HCT116 (cell line): ENCODE results near the gene RAI14. TPM values are rescaled to one million over a fixed set of nuclear protein-coding genes. Genes with fewer than 3 reads are reported as not detected.

ENCODE experiments used
- ATAC-seq: fragments of 200-7000 bp; cut with Tn5 transposase; 2 replicates; pipeline ENCODE4 v1.9.1; 2020; ENCODE audit warnings: mild to moderate bottlenecking, moderate library complexity
- BruUV-seq: library from RNA; stranded (reverse); fragments of 400-500 nt; replicated peaks from 2 replicates; lab custom pipeline; 2021; lab: Mats Ljungman, UMichigan
- CTCF ChIA-PET: fragments of 300-600 bp; sonication (Branson Sonifier 250); formaldehyde crosslinking; loops from one replicate; lab custom pipeline; 2021; ENCODE audit warnings: antibody characterized with exemption; lab: Charles Lee
- POLR2A ChIA-PET: fragments of 300-600, 350-600 bp; sonication (Branson Sonifier 250); formaldehyde crosslinking; loops from one replicate; lab custom pipeline; 2021; ENCODE audit warnings: antibody characterized with exemption; lab: Charles Lee
- RAD21 ChIA-PET, 2 experiments: fragments of 300-600 bp; sonication (Branson Sonifier 250); formaldehyde crosslinking; loops; one replicate each; lab custom pipeline; 2023; ENCODE audit warnings: low total read pairs in 2 of 2; ENCODE audit not compliant: uncharacterized antibody in 2 of 2, unreplicated experiment in 2 of 2, low non-redundant PET in 1 of 2; lab: Charles Lee
- DNase-seq: peaks from one replicate; pipeline ENCODE4 v3.0.0-alpha.2; 2010; ENCODE audit warnings: low read depth, low spot score
- H2AFZ ChIP-seq: fragments of 200-600 bp; shearing (Covaris generic), sonication (generic); 2 replicates; pipeline ENCODE4 v1.6.1; 2017; ENCODE audit warnings: low read depth, mixed run types, mixed read lengths, antibody characterized with exemption, low read length; ENCODE audit not compliant: poor library complexity, severe bottlenecking
- H3K27ac ChIP-seq: 2 replicates; pipeline ENCODE4 v1.5.1; 2012; ENCODE audit warnings: low read depth, low read length
- H3K27me3 ChIP-seq: fragments of 200-600 bp; sonication (generic); 2 replicates; pipeline ENCODE4 v1.6.1; 2016; ENCODE audit warnings: mixed run types, low read length, mixed read lengths; ENCODE audit not compliant: insufficient read depth
- H3K36me3 ChIP-seq, 2 experiments: fragments of 200-500 bp in 1 of 2; fragments of 200-600 bp in 1 of 2; sonication (Bioruptor generic) in 1 of 2; sonication (generic) in 1 of 2; 2 replicates each; pipeline versions ENCODE4 v1.5.1 to v1.6.1; 2014 to 2016; ENCODE audit warnings: low read length in 2 of 2, inconsistent platforms in 1 of 2, mixed read lengths in 1 of 2, mixed run types in 1 of 2; ENCODE audit not compliant: insufficient read depth in 2 of 2, control insufficient read depth in 1 of 2
- H3K4me1 ChIP-seq, 2 experiments: fragments of 200-600 bp in 1 of 2; sonication (generic) in 1 of 2; 2 replicates each; pipeline versions ENCODE4 v1.5.1 to v1.6.1; 2012 to 2017; ENCODE audit warnings: low read length in 2 of 2, inconsistent platforms in 1 of 2, mild to moderate bottlenecking in 1 of 2, mixed read lengths in 1 of 2, mixed run types in 1 of 2, moderate library complexity in 1 of 2; ENCODE audit not compliant: insufficient read depth in 2 of 2, control insufficient read depth in 1 of 2
- H3K4me2 ChIP-seq: fragments of 200-600 bp; sonication (generic); 2 replicates; pipeline ENCODE4 v1.6.1; 2017; ENCODE audit warnings: mixed run types, low read length, mixed read lengths
- H3K4me3 ChIP-seq, 2 experiments: fragments of 200-600 bp in 1 of 2; sonication (generic) in 1 of 2; replicated peaks in 1 of 2; 2 replicates each; pipeline ENCODE4 v1.5.1; 2011 to 2016; ENCODE audit warnings: low read length in 2 of 2, control low read depth in 1 of 2, low read depth in 1 of 2, mild to moderate bottlenecking in 1 of 2, mixed read lengths in 1 of 2, mixed run types in 1 of 2
- H3K79me2 ChIP-seq: fragments of 200-600 bp; sonication (generic); 2 replicates; pipeline ENCODE4 v1.6.1; 2017; ENCODE audit warnings: mild to moderate bottlenecking, mixed run types, low read length, moderate library complexity, mixed read lengths; ENCODE audit not compliant: insufficient read depth
- H3K9ac ChIP-seq: fragments of 200-600 bp; sonication (generic); 2 replicates; pipeline ENCODE4 v1.6.1; 2016; ENCODE audit warnings: low read length, mixed read lengths
- H3K9me2 ChIP-seq: fragments of 200-600 bp; sonication (generic), shearing (Covaris generic); 2 replicates; pipeline ENCODE4 v1.6.1; 2017; ENCODE audit warnings: mixed run types, mild to moderate bottlenecking, moderate library complexity; ENCODE audit not compliant: insufficient read depth
- H3K9me3 ChIP-seq, 2 experiments: fragments of 200-500 bp in 1 of 2; fragments of 200-600 bp in 1 of 2; sonication (Bioruptor generic) in 1 of 2; sonication (generic) in 1 of 2; 2 replicates each; pipeline ENCODE4 v1.6.1; 2014 to 2017; ENCODE audit warnings: low read length in 2 of 2, mixed read lengths in 2 of 2, inconsistent platforms in 1 of 2, low read depth in 1 of 2, mild to moderate bottlenecking in 1 of 2, mixed run types in 1 of 2, moderate library complexity in 1 of 2; ENCODE audit not compliant: control insufficient read depth in 1 of 2, insufficient read depth in 1 of 2
- H4K20me1 ChIP-seq: fragments of 200-600 bp; sonication (generic), shearing (Covaris generic); 2 replicates; pipeline ENCODE4 v1.6.1; 2017; ENCODE audit warnings: mixed run types, mild to moderate bottlenecking, moderate library complexity; ENCODE audit not compliant: insufficient read depth
- CEBPB ChIP-seq: IDR thresholded peaks from 2 replicates; pipeline ENCODE4 v1.6.1; 2012; ENCODE audit warnings: low read depth
- EGR1 ChIP-seq: IDR thresholded peaks from 2 replicates; pipeline ENCODE4 v1.6.1; 2012; ENCODE audit warnings: low read depth
- ELF1 ChIP-seq: IDR thresholded peaks from 2 replicates; pipeline ENCODE4 v1.6.1; 2012; ENCODE audit warnings: low read depth, borderline replicate concordance
- EZH2 ChIP-seq: fragments of 200-600 bp; sonication (generic); IDR thresholded peaks from 2 replicates; pipeline ENCODE4 v1.6.1; 2017; ENCODE audit warnings: antibody characterized with exemption, mixed run types
- JUND ChIP-seq: IDR thresholded peaks from 2 replicates; pipeline ENCODE4 v1.6.1; 2012
- MAX ChIP-seq: IDR thresholded peaks from 2 replicates; pipeline ENCODE4 v1.6.1; 2012
- POLR2A ChIP-seq: IDR thresholded peaks from 2 replicates; pipeline ENCODE4 v1.7.0; 2011; ENCODE audit warnings: borderline replicate concordance; ENCODE audit not compliant: insufficient read depth, insufficient read length; ENCODE audit errors: extremely low read depth
- POLR2AphosphoS5 ChIP-seq: IDR thresholded peaks from 2 replicates; pipeline ENCODE4 v1.6.1; 2011; ENCODE audit warnings: mild to moderate bottlenecking, low read depth, low read length, moderate library complexity
- REST ChIP-seq: IDR thresholded peaks from 2 replicates; pipeline ENCODE4 v1.6.1; 2012; ENCODE audit warnings: low read depth
- SIN3A ChIP-seq: IDR thresholded peaks from 2 replicates; pipeline ENCODE4 v1.6.1; 2012; ENCODE audit warnings: low read depth
- SP1 ChIP-seq: IDR thresholded peaks from 2 replicates; pipeline ENCODE4 v1.6.1; 2012; ENCODE audit warnings: low read depth
- ZNF274 ChIP-seq: fragments of 200-500 bp; sonication (Bioruptor generic); IDR thresholded peaks from 2 replicates; pipeline ENCODE4 v1.6.1; 2014; ENCODE audit warnings: mild to moderate bottlenecking, low read depth, low read length, inconsistent platforms
- intact Hi-C: fragments of 100-400 bp; cut with micrococcal nuclease; formaldehyde crosslinking; loops from 2 replicates; pipeline ENCODE4 v1.10.0; 2022
- total RNA-seq: library from RNA; stranded (reverse); gene quantifications from one replicate; pipeline ENCODE4 v1.2.1, GENCODE V29; 2021; ENCODE audit not compliant: unreplicated experiment

RAI14 gene
- total RNA-seq, 1 experiment from 2014 or later, result 47.9 TPM

GRCh38 chr5:34651791-34652190 is 4.3 kb upstream of the RAI14 start:
- Histone ChIP-seq H3K9me2 (no peaks in the 10 kb centered on the region), H4K20me1 (no peaks in the 10 kb centered on the region), H3K36me3 (no peaks in the 10 kb centered on the region), H2AFZ (no peak overlapping the region), H3K4me1 (peaks cover 0 to 12% of the 10 kb centered on the region in 2 experiments; a peak in 2 of 4 replicates), H3K9ac (no peak overlapping the region), H3K27me3 (no peaks in the 10 kb centered on the region; the same call in 1 of the 2 replicates), H3K4me2 (no peak overlapping the region), H3K4me3 (no peak overlapping the region), H3K9me3 (no peaks in the 10 kb centered on the region), H3K79me2 (peaks cover under 1% of the 10 kb centered on the region; the same call in 1 of the 2 replicates), H3K27ac (no peak overlapping the region)
- ChIA-PET POLR2A (no interaction called here), RAD21 (no interaction called here), CTCF (no interaction called here)
- ATAC-seq, result no peak
- intact Hi-C loops, result loop anchor here (10.0 kb wide), 1 partner anchor 243 kb away; no protein-coding TSS in a partner anchor
- DNase-seq, result no peak
- TF ChIP-seq SP1 (no peak), POLR2A (no peak), EZH2 (no peak), CEBPB (no peak), ELF1 (no peak), ZNF274 (no peak), JUND (no peak), EGR1 (no peak), SIN3A (no peak), POLR2AphosphoS5 (no peak), REST (no peak), MAX (no peak)
- BruUV-seq, result no TSS peak
